ENCODE data around the gene CALR3.

The CALR3 gene

DNA sequence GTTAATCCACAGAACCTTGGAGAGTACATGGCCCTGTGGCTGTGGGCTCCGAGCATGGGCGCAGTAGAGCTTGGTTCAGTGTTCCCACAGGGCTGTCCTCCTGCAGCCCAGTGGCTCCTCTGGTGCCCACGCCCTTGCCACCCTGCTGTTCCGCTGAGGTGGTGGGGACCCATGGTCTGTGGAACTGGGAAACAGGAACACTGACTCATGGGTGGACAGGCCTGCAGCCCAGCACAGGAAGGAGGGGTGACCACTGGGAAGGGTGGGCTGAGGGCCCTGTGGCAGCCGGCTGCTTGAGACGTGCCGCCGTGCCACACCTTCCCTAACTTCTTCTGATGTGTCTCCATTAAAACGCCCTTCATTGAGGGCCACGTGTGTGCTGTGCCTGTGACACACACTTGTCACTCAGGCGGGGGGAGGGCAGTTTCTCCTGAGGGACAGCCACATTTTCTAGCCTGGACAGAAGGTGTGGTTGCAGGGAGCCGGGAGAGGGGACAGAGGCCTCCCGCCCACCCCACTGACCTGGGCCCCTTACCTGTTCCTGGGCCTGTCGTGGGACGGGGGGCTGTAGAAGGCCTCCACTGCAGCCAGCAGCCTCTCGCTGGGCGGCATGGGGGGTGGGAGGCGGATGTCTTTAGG, 25.1 kb upstream of the CALR3 start:
- no peak overlapping the region for H4K8ac ChIP-seq (ENCODE audit: low read depth, low read length)
- WGBS (ENCODE audit: extremely low coverage, insufficient coverage, insufficient read length): no CpG with 5 or more reads among the region's 18 CpGs
- DNase-seq: no peak
- H2BK12ac ChIP-seq (ENCODE audit: low read length): no peak overlapping the region
- H3K4ac ChIP-seq (ENCODE audit: low read depth, low read length): no peak overlapping the region
- peaks cover 88 to 90% of the 10 kb centered on the region in 2 experiments for H3K36me3 ChIP-seq (ENCODE audit: control insufficient read depth in 1 of 2, insufficient read depth in 2 of 2, low read length in 2 of 2)
- H4K91ac ChIP-seq (ENCODE audit: low read depth, low read length): no peak overlapping the region
- H3K14ac ChIP-seq (ENCODE audit: low read length): no peak overlapping the region
- no peaks in the 10 kb centered on the region for H3K4me1 ChIP-seq (ENCODE audit: control insufficient read depth in 1 of 2, insufficient read depth in 2 of 2, low read length in 2 of 2)
- H2BK120ac ChIP-seq (ENCODE audit: insufficient read depth, low read length, poor library complexity): no peak overlapping the region
- no peak overlapping the region for H3K4me2 ChIP-seq (ENCODE audit: low read length)
- H3K27ac ChIP-seq (ENCODE audit: low read depth, low read length): no peak overlapping the region
- peaks cover 8% of the 10 kb centered on the region for H3K9me3 ChIP-seq (ENCODE audit: insufficient read depth, low read depth, low read length)
- H3K9ac ChIP-seq (ENCODE audit: low read length): no peak overlapping the region
- H2BK5ac ChIP-seq (ENCODE audit: low read depth, low read length, poor library complexity): no peak overlapping the region
- H3K79me1 ChIP-seq (ENCODE audit: low read length): no peaks in the 10 kb centered on the region
- H3K27me3 ChIP-seq (ENCODE audit: insufficient read depth, low read length): no peaks in the 10 kb centered on the region
- H2AK5ac ChIP-seq (ENCODE audit: low read length): no peak overlapping the region
- H2AFZ ChIP-seq (ENCODE audit: insufficient read depth, low read length, poor library complexity): no peak overlapping the region
- H3K79me2 ChIP-seq (ENCODE audit: control insufficient read depth, insufficient read depth, low read length, poor library complexity): no peaks in the 10 kb centered on the region
- no peak overlapping the region for H3K23ac ChIP-seq (ENCODE audit: low read length)
- no peak overlapping the region for H3K4me3 ChIP-seq (ENCODE audit: low read depth, low read length)
- no peak overlapping the region for H3K18ac ChIP-seq (ENCODE audit: low read length)
- no peak overlapping the region for H4K12ac ChIP-seq (ENCODE audit: low read depth, low read length)

DNA sequence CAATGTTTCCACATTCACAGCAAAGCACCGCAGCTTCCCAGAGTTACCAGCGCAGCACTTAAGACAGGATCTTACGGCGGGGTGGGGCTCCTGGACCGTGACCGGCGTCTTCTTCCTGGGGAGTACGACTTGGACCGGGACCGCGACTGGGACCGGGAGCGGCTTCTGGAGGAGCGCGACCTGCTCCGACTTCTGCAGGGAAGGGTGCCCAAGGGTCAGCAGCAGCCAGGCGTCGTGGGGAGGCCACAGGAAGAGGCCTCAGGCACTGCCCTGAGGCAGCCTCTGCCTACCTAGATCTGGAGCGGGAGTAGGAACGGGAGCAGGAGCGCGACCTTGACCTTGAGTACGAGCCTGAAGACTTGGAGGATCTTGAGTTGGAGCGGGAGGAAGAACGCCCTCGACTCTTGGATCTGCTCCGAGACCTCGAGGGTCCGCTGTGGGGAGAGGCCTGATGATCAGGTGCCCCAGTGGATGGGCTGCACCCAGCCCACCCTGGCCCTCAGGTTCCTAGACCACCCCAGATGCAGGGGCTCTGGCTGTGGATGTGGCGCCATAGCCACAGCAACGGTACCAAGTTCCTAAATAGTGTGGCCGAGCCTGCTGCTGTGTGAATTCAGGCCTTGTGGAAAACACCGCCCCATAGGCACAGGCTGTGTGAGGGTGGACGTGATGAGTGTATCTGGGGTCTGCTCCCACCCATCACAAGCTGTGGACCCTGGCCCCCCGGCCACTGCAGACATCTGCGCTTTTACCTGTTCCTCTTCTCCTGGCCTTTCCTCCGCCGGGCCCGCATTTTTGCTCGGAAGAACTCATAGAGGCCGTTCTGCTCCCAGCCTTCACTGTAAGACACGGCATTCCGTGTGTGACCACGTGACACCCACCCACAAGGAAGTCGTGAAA, 24.4 kb upstream of the CALR3 start:
- no peak overlapping the region for H2BK5ac ChIP-seq (ENCODE audit: low read depth, low read length, poor library complexity)
- H3K4ac ChIP-seq (ENCODE audit: low read depth, low read length): no peak overlapping the region
- no CpG with 5 or more reads among the region's 45 CpGs for WGBS (ENCODE audit: extremely low coverage, insufficient coverage, insufficient read length)
- H2BK120ac ChIP-seq (ENCODE audit: insufficient read depth, low read length, poor library complexity): no peak overlapping the region
- DNase-seq: no peak
- no peak overlapping the region for H3K9ac ChIP-seq (ENCODE audit: low read length)
- no peak overlapping the region for H3K27ac ChIP-seq (ENCODE audit: low read depth, low read length)
- H4K12ac ChIP-seq (ENCODE audit: low read depth, low read length): no peak overlapping the region
- no peak overlapping the region for H3K23ac ChIP-seq (ENCODE audit: low read length)
- H2BK12ac ChIP-seq (ENCODE audit: low read length): no peak overlapping the region
- no peaks in the 10 kb centered on the region for H3K27me3 ChIP-seq (ENCODE audit: insufficient read depth, low read length)
- H4K91ac ChIP-seq (ENCODE audit: low read depth, low read length): no peak overlapping the region
- H3K14ac ChIP-seq (ENCODE audit: low read length): no peak overlapping the region
- H3K79me2 ChIP-seq (ENCODE audit: control insufficient read depth, insufficient read depth, low read length, poor library complexity): no peaks in the 10 kb centered on the region
- peaks cover 80 to 82% of the 10 kb centered on the region in 2 experiments for H3K36me3 ChIP-seq (ENCODE audit: control insufficient read depth in 1 of 2, insufficient read depth in 2 of 2, low read length in 2 of 2)
- no peak overlapping the region for H2AK5ac ChIP-seq (ENCODE audit: low read length)
- no peak overlapping the region for H3K18ac ChIP-seq (ENCODE audit: low read length)
- no peaks in the 10 kb centered on the region for H3K4me1 ChIP-seq (ENCODE audit: control insufficient read depth in 1 of 2, insufficient read depth in 2 of 2, low read length in 2 of 2)
- H4K8ac ChIP-seq (ENCODE audit: low read depth, low read length): no peak overlapping the region
- no peak overlapping the region for H3K4me2 ChIP-seq (ENCODE audit: low read length)
- no peaks in the 10 kb centered on the region for H3K79me1 ChIP-seq (ENCODE audit: low read length)
- no peak overlapping the region for H2AFZ ChIP-seq (ENCODE audit: insufficient read depth, low read length, poor library complexity)
- H3K9me3 ChIP-seq (ENCODE audit: insufficient read depth, low read depth, low read length): peaks cover 8% of the 10 kb centered on the region
- no peak overlapping the region for H3K4me3 ChIP-seq (ENCODE audit: low read depth, low read length)

DNA sequence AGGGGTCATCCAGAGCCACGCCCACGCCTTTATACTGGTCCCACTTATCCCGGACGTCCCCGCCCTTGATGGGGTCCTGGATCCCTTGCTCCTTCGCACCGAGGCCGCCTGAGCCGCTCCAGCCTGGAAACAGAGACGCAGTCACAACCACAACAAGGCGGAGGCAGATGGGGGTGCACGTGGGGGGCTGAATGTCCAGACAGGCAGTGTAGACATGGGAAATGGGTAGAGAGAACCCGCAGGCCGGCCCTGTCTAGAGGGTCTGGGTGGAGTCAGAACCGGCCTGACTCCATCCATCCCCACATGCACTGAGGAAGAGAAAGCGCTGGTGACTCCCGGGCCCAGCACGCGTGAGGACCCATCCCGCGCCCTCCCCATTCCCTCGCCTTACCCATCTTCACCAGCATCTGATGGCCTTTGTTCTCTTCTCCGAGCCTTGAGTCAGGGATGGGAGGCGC, 23.3 kb upstream of the CALR3 start:
- H3K79me2 ChIP-seq (ENCODE audit: control insufficient read depth, insufficient read depth, low read length, poor library complexity): no peaks in the 10 kb centered on the region
- H3K36me3 ChIP-seq (ENCODE audit: control insufficient read depth in 1 of 2, insufficient read depth in 2 of 2, low read length in 2 of 2): peaks cover 77% of the 10 kb centered on the region in 2 experiments
- H4K8ac ChIP-seq (ENCODE audit: low read depth, low read length): no peak overlapping the region
- no peak overlapping the region for H2BK5ac ChIP-seq (ENCODE audit: low read depth, low read length, poor library complexity)
- H3K18ac ChIP-seq (ENCODE audit: low read length): no peak overlapping the region
- H3K27me3 ChIP-seq (ENCODE audit: insufficient read depth, low read length): no peaks in the 10 kb centered on the region
- WGBS (ENCODE audit: extremely low coverage, insufficient coverage, insufficient read length): no CpG with 5 or more reads among the region's 24 CpGs
- no peak overlapping the region for H3K9ac ChIP-seq (ENCODE audit: low read length)
- H3K4me3 ChIP-seq (ENCODE audit: low read depth, low read length): no peak overlapping the region
- H3K27ac ChIP-seq (ENCODE audit: low read depth, low read length): no peak overlapping the region
- H4K91ac ChIP-seq (ENCODE audit: low read depth, low read length): no peak overlapping the region
- H2BK120ac ChIP-seq (ENCODE audit: insufficient read depth, low read length, poor library complexity): no peak overlapping the region
- no peak overlapping the region for H2BK12ac ChIP-seq (ENCODE audit: low read length)
- no peak overlapping the region for H4K12ac ChIP-seq (ENCODE audit: low read depth, low read length)
- H3K4me2 ChIP-seq (ENCODE audit: low read length): no peak overlapping the region
- H3K4me1 ChIP-seq (ENCODE audit: control insufficient read depth in 1 of 2, insufficient read depth in 2 of 2, low read length in 2 of 2): no peaks in the 10 kb centered on the region
- no peak overlapping the region for H2AK5ac ChIP-seq (ENCODE audit: low read length)
- no peak overlapping the region for H3K14ac ChIP-seq (ENCODE audit: low read length)
- H2AFZ ChIP-seq (ENCODE audit: insufficient read depth, low read length, poor library complexity): no peak overlapping the region
- H3K23ac ChIP-seq (ENCODE audit: low read length): no peak overlapping the region
- no peak overlapping the region for H3K4ac ChIP-seq (ENCODE audit: low read depth, low read length)
- DNase-seq: no peak
- H3K79me1 ChIP-seq (ENCODE audit: low read length): no peaks in the 10 kb centered on the region
- H3K9me3 ChIP-seq (ENCODE audit: insufficient read depth, low read depth, low read length): peaks cover 8% of the 10 kb centered on the region

DNA sequence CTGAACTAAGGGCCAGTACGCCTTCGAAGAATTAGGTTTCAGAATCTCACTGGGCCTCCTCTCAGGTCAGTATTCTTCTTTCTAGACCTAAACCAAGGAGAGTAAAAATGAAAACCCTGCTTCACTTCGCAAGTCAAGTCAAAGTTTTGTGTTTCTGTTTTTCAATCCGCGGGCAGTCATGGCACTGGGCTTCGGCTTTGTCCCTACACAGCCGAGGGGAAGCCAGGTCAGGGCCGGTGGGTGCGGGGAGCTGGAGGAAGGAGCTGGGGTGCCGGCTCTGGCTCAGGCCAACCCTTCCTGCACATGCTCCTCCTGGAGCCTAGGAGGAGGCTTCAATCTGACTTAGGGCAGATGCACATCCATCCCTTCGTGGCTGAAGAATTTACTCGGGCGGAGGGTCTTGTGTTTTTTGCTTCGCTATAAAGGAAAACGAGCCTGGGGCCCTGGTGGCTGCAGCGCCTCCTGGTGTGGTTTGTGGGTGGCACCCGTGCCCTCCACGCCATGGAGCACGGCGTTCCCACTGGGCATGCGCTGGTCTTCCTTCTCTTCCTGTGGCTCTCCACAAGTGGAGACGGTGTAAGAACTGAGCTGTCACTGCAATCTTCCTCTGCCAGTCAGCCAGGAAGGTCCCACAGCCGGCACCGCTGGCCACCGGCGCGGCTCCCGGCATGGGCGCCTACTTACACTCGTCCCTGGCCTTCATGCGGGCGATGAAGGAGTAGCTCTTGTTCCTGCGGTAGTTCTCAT, 22.7 kb upstream of the CALR3 start:
- Histone ChIP-seq H3K4me3 (ENCODE audit: low read depth, low read length) (no peak overlapping the region), H3K18ac (ENCODE audit: low read length) (no peak overlapping the region), H2AK5ac (ENCODE audit: low read length) (no peak overlapping the region), H3K4me2 (ENCODE audit: low read length) (no peak overlapping the region), H3K9me3 (ENCODE audit: insufficient read depth, low read depth, low read length) (peaks cover 8% of the 10 kb centered on the region), H4K8ac (ENCODE audit: low read depth, low read length) (no peak overlapping the region), H3K79me1 (ENCODE audit: low read length) (no peaks in the 10 kb centered on the region), H3K36me3 (ENCODE audit: control insufficient read depth in 1 of 2, insufficient read depth in 2 of 2, low read length in 2 of 2) (peaks cover 72 to 73% of the 10 kb centered on the region in 2 experiments), H4K12ac (ENCODE audit: low read depth, low read length) (no peak overlapping the region), H3K14ac (ENCODE audit: low read length) (no peak overlapping the region), H3K23ac (ENCODE audit: low read length) (no peak overlapping the region), H3K4ac (ENCODE audit: low read depth, low read length) (no peak overlapping the region), H2BK120ac (ENCODE audit: insufficient read depth, low read length, poor library complexity) (no peak overlapping the region), H2AFZ (ENCODE audit: insufficient read depth, low read length, poor library complexity) (no peak overlapping the region), H4K91ac (ENCODE audit: low read depth, low read length) (no peak overlapping the region), H3K27ac (ENCODE audit: low read depth, low read length) (no peak overlapping the region), H3K9ac (ENCODE audit: low read length) (no peak overlapping the region), H2BK5ac (ENCODE audit: low read depth, low read length, poor library complexity) (no peak overlapping the region), H3K4me1 (ENCODE audit: control insufficient read depth in 1 of 2, insufficient read depth in 2 of 2, low read length in 2 of 2) (no peaks in the 10 kb centered on the region), H2BK12ac (ENCODE audit: low read length) (no peak overlapping the region), H3K79me2 (ENCODE audit: control insufficient read depth, insufficient read depth, low read length, poor library complexity) (no peaks in the 10 kb centered on the region), H3K27me3 (ENCODE audit: insufficient read depth, low read length) (no peaks in the 10 kb centered on the region)
- no peak for DNase-seq
- no CpG with 5 or more reads among the region's 33 CpGs for WGBS (ENCODE audit: extremely low coverage, insufficient coverage, insufficient read length)
